CD4-positive, alpha-beta T cell (primary cell): ENCODE measurements around the gene TRAF6. TPM values are rescaled to one million over a fixed set of nuclear protein-coding genes. Genes with fewer than 3 reads are reported as not detected.

Experiments used
- ATAC-seq: fragments of 200-7000 bp; cut with Tn5 transposase; one replicate; pipeline ENCODE4 v1.10.0; 2022; ENCODE audit warnings: mild to moderate bottlenecking; ENCODE audit not compliant: poor library complexity
- CTCF ChIA-PET: fragments of 350-600 bp; sonication (Branson Sonifier 250); formaldehyde crosslinking; loops from one replicate; lab custom pipeline; 2021; ENCODE audit warnings: antibody characterized with exemption, inconsistent platforms; lab: Charles Lee
- POLR2A ChIA-PET: fragments of 350-600 bp; sonication (Branson Sonifier 250); formaldehyde crosslinking; loops from one replicate; lab custom pipeline; 2021; ENCODE audit warnings: antibody characterized with exemption, inconsistent platforms; lab: Charles Lee
- DNase-seq, 14 experiments: peaks; one replicate each; pipeline ENCODE4 v3.0.0-alpha.2; 2013 to 2020; ENCODE audit warnings: mixed read lengths in 2 of 14
- H3K27ac ChIP-seq, 2 donors: one replicate each; pipeline versions ENCODE4 v1.5.1 to v1.7.0; 2013; ENCODE audit warnings: low read length in 2 of 2, low read depth in 1 of 2, mild to moderate bottlenecking in 1 of 2
- H3K27me3 ChIP-seq, 2 experiments: 1 replicate in 1 of 2; 2 replicates in 1 of 2; pipeline versions ENCODE4 v1.6.1 to v1.7.0; 2013; ENCODE audit warnings: low read length in 2 of 2, control low read depth in 1 of 2, mild to moderate bottlenecking in 1 of 2, moderate library complexity in 1 of 2; ENCODE audit not compliant: insufficient read depth in 2 of 2, control insufficient read depth in 1 of 2
- H3K36me3 ChIP-seq: one replicate; pipeline ENCODE4 v1.6.1; 2013; ENCODE audit warnings: low read length, control low read depth; ENCODE audit not compliant: insufficient read depth
- H3K4me1 ChIP-seq: one replicate; pipeline ENCODE4 v1.6.1; 2013; ENCODE audit warnings: low read length, control low read depth; ENCODE audit not compliant: insufficient read depth
- H3K4me3 ChIP-seq: one replicate; pipeline ENCODE4 v1.5.1; 2013; ENCODE audit warnings: mild to moderate bottlenecking, low read length, moderate library complexity
- H3K9me3 ChIP-seq, 2 experiments: 1 replicate in 1 of 2; 2 replicates in 1 of 2; pipeline versions ENCODE4 v1.6.1 to v1.7.0; 2013; ENCODE audit warnings: low read length in 2 of 2, mild to moderate bottlenecking in 2 of 2, control low read depth in 1 of 2, moderate library complexity in 1 of 2; ENCODE audit not compliant: control insufficient read depth in 1 of 2, insufficient read depth in 1 of 2
- H3K27ac Mint-ChIP-seq: one replicate; pipeline ENCODE4 v1.8.0; 2020; ENCODE audit warnings: mixed read lengths
- H3K27me3 Mint-ChIP-seq: one replicate; pipeline ENCODE4 v1.8.0; 2021; ENCODE audit warnings: mixed read lengths
- H3K36me3 Mint-ChIP-seq: one replicate; pipeline ENCODE4 v1.8.0; 2021; ENCODE audit warnings: low read depth, mixed read lengths
- H3K4me1 Mint-ChIP-seq: one replicate; pipeline ENCODE4 v1.8.0; 2021; ENCODE audit warnings: low read depth, mixed read lengths
- H3K4me3 Mint-ChIP-seq: one replicate; pipeline ENCODE4 v1.8.0; 2020; ENCODE audit warnings: mild to moderate bottlenecking, mixed read lengths
- H3K9me3 Mint-ChIP-seq: one replicate; pipeline ENCODE4 v1.8.0; 2020; ENCODE audit warnings: mixed read lengths
- CTCF ChIP-seq: fragments of 200-600 bp; IDR thresholded peaks from one replicate; pipeline ENCODE4 v1.8.0; 2022; ENCODE audit warnings: antibody characterized with exemption, mild to moderate bottlenecking
- intact Hi-C, 2 experiments: fragments of 100-400 bp; cut with DNase I in 1 of 2; cut with micrococcal nuclease in 1 of 2; formaldehyde crosslinking; loops; one replicate each; pipeline versions ENCODE4 v1.15.1 to v1.9.0; 2023 to 2025; cut with DNase I, micrococcal nuclease
- total RNA-seq, 174 experiments: library from RNA in 2 of 174; stranded (reverse) in 2 of 174; gene quantifications; one replicate each; pipeline ENCODE4 v1.2.3 and lab custom pipeline; 2021 to 2026

TRAF6 gene
- total RNA-seq, 2 experiments from 2014 or later, result 27.9 to 29.0 TPM

DNA sequence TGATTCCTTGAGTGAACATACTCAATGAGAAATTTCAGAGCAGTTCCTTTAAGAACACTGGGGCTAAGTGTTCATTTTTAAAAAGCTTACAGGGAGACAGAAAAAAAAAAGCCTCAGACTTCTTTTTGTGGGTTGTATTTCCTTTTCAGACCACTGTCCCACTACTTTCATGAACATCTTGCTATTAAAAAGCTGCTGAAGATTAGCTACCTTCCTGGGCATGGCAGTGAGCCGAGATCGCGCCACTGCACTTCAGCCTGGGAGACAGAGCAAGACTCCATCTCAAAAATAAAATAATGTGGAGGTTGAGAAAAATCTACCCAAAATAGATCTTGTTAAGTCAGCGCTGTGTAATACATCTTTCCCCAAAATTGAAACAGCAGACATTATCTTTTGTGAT is 10.8 kb downstream of the TRAF6 start:
- Histone ChIP-seq H3K27ac (no peak overlapping the region), H3K4me1 (no peaks in the 10 kb centered on the region), H3K36me3 (peaks cover 58% of the 10 kb centered on the region), H3K9me3 (no peaks in the 10 kb centered on the region), H3K27me3 (no peaks in the 10 kb centered on the region), H3K4me3 (no peak overlapping the region)
- no peak for DNase-seq
- Mint-ChIP-seq H3K27me3 (no peaks in the 10 kb centered on the region), H3K4me1 (peaks cover 31% of the 10 kb centered on the region), H3K4me3 (no peak overlapping the region), H3K36me3 (peaks cover 83% of the 10 kb centered on the region), H3K27ac (no peak overlapping the region), H3K9me3 (no peaks in the 10 kb centered on the region)
- ChIA-PET CTCF (interaction anchor here (0.6 to 0.7 kb wide), 2 partner anchors 11 to 101 kb away, joined by 3 read pairs; partner anchors contain the start of gene TRAF6), POLR2A (no interaction called here)
- no peak for ATAC-seq
- no peak for TF ChIP-seq CTCF
- intact Hi-C loops, result no loop called here

DNA sequence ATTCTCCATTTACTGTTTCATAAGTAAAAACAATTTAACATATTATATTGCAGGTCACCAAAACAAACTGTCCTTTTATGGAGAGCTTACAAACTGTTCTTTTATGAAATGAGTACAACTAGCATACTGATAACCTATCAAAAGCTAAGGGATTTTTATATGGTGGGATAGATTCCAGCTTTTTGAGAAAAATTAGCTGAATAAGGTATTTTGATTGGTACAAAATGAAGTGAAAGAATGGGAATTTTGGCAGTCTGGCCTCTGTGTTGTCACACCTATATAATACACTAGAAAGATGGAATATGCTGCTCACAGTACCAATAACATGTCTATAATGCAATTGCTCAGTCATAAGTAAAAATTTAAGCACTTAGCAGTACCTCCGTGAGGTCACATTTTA is 11.4 kb downstream of the TRAF6 start:
- CTCF ChIA-PET, result interaction anchor here (0.6 to 0.7 kb wide), 2 partner anchors 12 to 101 kb away, joined by 3 read pairs; partner anchors contain the start of gene TRAF6
- POLR2A ChIA-PET, result interaction anchor here (1.0 kb wide), 1 partner anchor 10 kb away, joined by 3 read pairs; no protein-coding TSS in a partner anchor
- no peak overlapping the region for H3K27ac ChIP-seq
- H3K36me3 ChIP-seq, result peaks cover 64% of the 10 kb centered on the region
- H3K4me3 Mint-ChIP-seq, result no peak overlapping the region
- no peaks in the 10 kb centered on the region for H3K9me3 Mint-ChIP-seq
- H3K4me1 ChIP-seq, result no peaks in the 10 kb centered on the region
- TF ChIP-seq CTCF, result no peak
- H3K9me3 ChIP-seq, result no peaks in the 10 kb centered on the region
- H3K4me1 Mint-ChIP-seq, result peaks cover 25% of the 10 kb centered on the region
- H3K27ac Mint-ChIP-seq, result no peak overlapping the region
- no peaks in the 10 kb centered on the region for H3K27me3 Mint-ChIP-seq
- no peaks in the 10 kb centered on the region for H3K27me3 ChIP-seq
- DNase-seq (no peak), ATAC-seq (no peak)
- H3K36me3 Mint-ChIP-seq, result peaks cover 83% of the 10 kb centered on the region
- intact Hi-C loops, result no loop called here
- no peak overlapping the region for H3K4me3 ChIP-seq

GRCh38 chr11:36493332-36493731 is 16.7 kb downstream of the TRAF6 start:
- Mint-ChIP-seq H3K9me3 (no peaks in the 10 kb centered on the region), H3K27ac (peak overlapping the region; percentile 18), H3K4me3 (no peak overlapping the region), H3K27me3 (no peaks in the 10 kb centered on the region), H3K4me1 (peaks cover 28% of the 10 kb centered on the region), H3K36me3 (peaks cover 82% of the 10 kb centered on the region)
- Histone ChIP-seq H3K27me3 (no peaks in the 10 kb centered on the region), H3K4me3 (no peak overlapping the region), H3K36me3 (peaks cover 73% of the 10 kb centered on the region), H3K9me3 (no peaks in the 10 kb centered on the region), H3K4me1 (peaks cover under 1% of the 10 kb centered on the region), H3K27ac (no peak overlapping the region)
- intact Hi-C loops, result loop anchor here (2.0 to 5.0 kb wide), 3 partner anchors 186 to 879 kb away; no protein-coding TSS in a partner anchor
- ATAC-seq (no peak), DNase-seq (no peak)
- ChIA-PET CTCF (interaction anchor here (0.9 to 3.1 kb wide), 17 partner anchors 8 to 204 kb away, joined by 3 to 29 read pairs (median 5); partner anchors contain the start of genes COMMD9 and TRAF6), POLR2A (interaction anchor here (0.6 to 2.0 kb wide), 6 partner anchors 10 to 234 kb away, joined by 3 to 12 read pairs (median 4); partner anchors contain the start of gene TRAF6)
- no peak for TF ChIP-seq CTCF
